NOMO-1 (cell line): ENCODE results near the gene GIMAP2.
A peak's percentile ranks its signal among the peaks of the same experiment; 100 is the strongest.
"Not testable (repeated sequence)": the region's sequence is repeated elsewhere in the genome, so short reads cannot be mapped to it uniquely, and the experiment has no call there.

Experiments used
- DNase-seq, 2 experiments: peaks; one replicate each; lab custom pipeline; 2025; ENCODE audit not compliant: unreplicated experiment in 2 of 2; lab: John Stamatoyannopoulos, UW

GIMAP2 gene

DNA sequence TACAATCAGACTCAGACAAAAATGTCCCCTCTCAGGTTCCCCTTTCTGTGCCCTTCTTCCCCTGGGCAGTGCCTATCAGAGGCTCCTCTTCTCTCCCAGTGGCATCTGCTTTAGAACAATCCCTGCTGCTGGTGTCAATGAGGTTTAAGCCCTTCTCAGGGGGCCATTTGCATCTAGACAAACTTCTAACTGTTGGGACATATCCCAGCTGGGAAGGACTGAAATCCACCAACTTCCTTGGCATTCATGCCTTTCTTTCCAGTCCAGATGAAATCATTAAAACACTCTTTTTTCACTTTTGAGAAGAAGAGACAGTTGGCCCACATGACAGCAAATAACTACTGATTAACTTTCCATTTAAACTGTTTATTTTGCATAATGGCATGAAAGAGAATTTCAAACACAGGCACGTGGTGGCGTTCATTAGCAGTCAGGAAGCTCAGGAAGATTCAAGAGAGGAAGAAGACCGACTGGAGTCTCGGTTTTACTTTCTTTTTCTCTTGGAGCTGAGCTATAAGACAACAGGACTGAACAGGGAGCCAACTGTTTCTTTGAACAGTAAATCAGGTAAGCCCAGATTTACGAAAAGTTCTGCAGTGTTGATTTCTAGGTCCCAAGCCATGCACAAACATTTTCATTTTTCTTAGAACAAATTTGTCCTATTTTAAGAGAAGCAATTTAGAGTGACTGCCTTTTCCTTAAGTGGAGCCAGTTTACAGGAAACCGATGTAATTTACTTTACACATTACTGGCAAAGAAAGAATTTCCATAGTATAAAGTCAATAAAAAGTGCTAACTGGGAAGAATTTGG, at the start of gene GIMAP2:
Gene GIMAP2, plus strand, starts transcription at position 488 of the 811 bp plus-strand sequence. CDS start 1,354 bp downstream, outside the sequence.
- peak in 1 of 2 experiments; percentile 63 for DNase-seq

DNA sequence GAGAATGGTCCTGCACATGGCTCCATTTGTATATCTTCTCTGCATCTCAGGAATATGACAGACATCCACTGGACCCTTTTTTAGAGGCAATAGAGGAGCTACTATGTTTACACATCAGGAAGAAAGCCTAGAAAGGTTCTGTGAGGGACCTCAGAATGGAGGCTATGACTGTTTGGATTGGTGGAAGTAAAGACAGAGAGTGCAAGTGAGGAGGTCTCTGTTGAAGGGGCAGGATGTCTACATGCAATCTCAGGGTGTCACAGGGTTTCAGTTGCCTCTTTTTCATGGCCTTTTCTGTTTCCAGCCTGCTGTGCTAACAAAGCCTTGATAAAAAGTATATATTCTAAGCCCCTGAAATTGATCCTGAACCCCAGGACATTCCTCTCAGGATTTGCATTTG, 43.7 kb upstream of the GIMAP2 start:
- no peak for DNase-seq

DNA sequence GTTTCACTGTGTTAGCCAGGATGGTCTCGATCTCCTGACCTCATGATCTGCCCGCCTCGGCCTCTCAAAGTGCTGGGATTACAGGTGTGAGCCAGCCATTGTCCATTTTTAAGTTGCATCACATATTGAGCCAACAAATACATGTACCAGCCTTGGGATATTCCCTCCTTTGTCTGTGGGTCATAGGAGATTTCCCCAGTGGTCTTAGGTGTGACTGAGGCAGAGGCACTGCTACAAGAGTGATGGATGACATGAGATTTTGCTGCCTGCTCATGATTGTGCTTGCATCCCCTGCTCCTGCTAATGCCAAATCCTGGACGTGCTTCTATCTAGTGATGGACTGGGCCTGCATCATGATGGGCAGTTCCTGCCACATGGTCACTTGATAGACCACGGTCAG, 42.6 kb upstream of the GIMAP2 start:
- DNase-seq, result no peak

DNA sequence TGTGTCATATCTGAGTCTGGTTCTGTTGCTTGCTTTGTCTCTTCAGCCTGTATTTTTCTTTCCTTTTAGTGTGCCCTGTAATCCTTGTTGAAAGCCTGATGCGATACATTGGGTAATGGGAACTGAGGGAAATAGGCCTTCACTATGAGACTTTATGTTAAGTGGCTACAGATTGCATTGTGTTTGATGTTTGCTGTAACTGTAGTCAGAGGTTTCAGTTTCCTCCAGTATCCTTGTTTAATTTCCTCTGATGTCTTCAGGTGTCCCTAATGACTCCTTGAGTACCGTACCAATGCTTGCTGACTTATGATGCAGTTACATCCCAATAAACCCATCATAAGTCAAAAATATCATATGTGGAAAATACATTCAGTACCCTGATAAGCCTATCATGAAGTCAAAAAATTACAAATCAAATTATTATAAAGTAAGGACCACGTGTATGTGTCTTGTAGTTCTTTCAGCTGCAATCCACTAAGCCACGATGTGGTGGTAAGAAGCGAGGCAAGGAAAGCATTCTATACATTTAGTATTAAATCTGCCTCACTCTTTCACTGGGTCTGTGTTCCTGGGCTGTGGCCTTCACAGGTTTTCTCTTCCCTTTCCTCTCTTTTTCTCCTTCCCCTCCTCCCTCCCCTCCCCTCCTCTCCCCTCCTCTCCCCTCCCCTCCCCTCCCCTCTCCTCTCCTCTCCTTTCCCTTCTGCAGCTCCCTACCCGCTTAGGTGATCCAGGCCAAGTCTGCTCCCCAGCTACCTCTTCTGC, 40.1 kb upstream of the GIMAP2 start:
- DNase-seq, result no peak

DNA sequence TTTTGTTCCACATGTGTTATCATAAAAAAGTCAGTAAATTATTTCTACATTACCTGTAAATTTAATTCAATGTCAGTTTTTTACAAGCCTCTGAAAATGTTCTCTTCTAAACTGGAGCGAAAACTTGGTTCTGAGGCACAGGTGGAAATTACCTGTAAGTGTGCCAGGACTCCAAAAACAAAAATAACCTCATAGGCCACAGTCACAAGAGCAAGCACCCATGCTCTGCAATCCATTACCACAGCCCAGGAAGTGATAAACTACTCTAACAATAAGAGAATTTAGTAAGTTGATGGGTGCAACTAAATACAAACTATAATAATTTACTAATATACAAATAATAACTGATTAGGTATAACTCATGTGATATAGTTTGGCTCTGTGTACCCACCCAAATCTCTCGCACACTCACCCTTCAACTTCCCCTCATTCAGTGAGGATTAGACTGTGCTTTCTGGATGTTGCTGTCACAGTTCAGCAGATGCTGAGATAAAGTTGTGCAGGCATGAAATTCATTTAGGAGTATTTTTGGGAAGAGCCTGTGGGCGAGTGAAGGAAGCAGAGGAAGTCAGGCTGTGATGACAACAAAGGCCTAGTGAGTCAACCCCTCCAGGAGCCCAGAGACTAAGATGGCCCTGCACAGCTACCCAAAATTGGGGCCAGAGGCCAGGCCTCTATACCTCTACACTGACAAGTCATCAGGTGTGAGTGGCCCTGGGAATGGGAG, 37.0 kb upstream of the GIMAP2 start:
- DNase-seq, result no peak

DNA sequence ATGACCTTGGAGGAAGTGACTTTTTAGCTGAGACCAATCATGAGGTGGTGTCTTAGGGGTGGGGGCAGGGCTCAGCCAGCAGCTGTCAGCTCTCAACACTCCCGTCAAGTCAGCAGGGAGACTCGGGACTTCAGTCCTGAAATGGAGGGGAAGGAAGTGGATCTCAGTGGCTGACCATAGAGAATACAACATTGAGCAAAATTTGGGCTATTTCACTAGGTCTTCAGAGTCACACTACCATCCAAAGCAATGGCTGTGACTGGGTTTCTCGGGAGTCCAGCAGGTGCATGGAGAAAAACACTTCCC, 36.5 kb upstream of the GIMAP2 start:
- DNase-seq, result no peak

DNA sequence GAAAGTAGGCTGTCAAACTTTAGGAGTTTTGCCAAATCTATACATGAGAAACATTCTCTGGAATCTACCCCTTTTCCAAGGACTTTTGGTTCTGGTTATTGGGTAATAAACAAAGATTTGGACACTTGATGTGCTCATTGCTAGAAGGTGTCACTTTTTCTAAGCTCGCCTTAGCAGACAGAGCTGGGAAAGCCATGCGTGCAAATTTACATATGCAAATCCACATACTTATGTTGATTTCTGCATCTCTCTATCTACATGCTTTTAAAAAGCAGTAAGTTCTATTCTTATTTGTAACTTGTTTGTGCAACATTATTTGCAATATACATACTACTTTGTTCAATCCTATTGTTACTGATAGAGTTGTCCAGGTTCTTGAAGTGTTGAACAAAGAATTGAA, 30.8 kb upstream of the GIMAP2 start:
- DNase-seq, result no peak

DNA sequence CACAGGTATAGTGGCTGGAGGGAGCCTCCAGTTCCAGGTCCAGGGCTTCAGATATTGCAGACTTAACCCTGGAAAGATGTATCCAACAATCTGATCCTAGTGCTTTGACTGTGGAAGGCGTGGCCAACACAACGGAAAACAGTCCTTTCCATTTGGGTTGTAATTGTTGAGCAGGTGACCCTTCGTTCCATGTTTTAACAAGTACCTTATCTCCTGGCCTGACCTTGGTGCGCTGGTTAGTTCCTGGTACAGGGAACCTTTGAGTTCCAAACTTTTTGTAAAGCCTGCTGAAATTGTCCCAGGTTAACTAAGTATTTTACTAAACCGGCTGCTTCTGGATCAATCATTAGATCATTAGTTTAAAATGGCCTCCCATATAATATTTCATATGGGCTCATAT, 29.5 kb upstream of the GIMAP2 start:
- DNase-seq, result no peak

DNA sequence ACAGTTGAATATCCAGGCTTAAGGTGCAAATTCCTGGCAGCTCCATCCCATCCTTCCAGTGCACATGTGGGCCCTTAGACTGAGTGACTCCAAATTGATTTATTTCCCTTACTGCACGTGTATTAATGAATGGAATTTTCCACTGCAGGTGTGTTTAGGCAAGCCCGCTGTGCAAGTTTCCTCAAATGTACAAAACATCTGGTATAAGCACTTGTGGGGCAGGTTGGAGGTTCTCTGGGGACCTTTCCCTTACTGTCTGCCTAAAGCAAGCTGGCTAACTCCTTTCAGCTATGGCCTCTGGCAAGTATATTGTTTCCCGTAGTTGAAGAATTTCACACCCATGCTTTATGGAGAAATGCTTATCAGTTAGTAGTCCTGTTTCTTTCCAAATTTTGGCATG, 28.0 kb upstream of the GIMAP2 start:
- no peak for DNase-seq

DNA sequence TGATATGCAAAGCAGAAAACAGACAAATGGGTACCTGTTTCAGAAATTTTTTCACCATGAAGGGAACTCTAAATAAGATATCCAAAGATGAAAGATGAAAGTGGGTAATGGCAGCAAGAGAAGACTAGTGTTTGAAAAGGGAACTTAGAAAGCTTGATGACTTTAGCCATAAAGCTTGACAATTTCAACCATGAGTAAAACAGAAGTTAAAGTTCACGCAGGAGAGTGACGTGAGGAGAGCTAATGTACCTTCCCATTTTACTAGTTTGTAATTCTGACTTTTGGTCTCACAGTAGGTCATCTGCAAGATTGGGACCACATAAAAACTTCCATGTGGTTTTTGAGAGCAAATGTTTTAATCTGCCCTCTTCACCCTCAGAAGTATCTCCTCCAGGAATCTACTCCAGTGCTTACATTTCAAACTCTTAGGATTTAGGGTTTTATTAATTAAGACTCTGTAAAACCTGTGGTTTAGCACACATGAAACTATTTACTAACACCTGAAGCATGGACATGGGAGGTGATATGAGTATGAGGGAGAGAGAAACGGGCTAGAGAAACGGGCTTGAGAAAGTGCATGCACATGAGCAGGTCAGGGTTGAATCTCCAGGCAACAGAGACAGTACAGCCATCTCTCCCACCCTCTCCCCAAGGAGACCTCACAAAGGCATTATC, 24.4 kb upstream of the GIMAP2 start:
- no peak for DNase-seq

DNA sequence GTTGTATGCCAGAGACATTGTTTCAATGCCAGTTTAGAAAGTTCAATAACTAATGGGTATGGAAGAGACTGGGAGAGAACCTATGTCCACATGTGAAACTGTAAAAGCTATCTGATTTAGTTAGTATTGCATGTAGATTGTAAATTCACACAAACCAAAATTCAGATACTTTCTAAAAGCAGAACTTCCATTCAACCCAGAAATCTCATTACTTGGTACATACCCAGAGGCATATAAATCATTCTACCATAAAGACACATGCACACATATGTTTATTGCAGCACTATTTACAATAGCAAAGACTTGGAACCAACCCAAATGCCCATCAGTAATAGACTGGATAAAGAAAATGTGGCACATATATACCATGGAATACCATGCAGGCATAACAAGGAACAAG, 22.7 kb upstream of the GIMAP2 start:
- not testable (repeated sequence) for DNase-seq

DNA sequence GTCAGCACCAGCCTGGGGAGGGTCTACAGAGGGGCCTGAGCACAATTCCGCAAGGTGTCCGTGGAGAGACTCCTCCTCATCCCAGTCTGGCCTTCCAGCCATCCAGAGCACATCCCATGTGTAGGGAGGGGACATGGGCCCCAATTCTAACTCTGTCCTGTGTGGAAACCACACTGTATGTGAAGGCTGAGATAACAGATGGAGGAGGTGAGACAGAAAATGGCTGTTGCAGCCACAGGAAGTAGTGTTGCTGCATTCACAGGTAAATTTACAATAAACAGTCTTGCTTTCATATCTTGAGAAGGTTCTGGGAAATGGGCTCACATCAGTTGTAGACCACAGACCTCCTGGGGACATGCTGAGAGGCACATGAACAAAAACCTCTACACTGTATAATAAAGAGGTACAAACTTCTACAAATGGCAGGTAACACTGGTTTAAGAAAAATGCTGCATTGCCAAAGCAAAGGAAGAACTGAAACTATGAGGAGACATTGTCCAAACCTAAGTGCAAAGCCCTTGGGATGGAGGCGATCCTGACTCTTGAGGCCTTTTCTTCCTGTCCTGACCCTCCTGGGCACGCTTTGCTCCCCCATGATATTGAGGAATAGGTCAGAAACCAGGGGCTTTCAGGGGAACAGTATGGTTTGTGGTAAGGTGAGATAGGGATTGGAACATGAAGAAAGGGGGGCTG, 21.6 kb upstream of the GIMAP2 start:
- DNase-seq, result no peak

DNA sequence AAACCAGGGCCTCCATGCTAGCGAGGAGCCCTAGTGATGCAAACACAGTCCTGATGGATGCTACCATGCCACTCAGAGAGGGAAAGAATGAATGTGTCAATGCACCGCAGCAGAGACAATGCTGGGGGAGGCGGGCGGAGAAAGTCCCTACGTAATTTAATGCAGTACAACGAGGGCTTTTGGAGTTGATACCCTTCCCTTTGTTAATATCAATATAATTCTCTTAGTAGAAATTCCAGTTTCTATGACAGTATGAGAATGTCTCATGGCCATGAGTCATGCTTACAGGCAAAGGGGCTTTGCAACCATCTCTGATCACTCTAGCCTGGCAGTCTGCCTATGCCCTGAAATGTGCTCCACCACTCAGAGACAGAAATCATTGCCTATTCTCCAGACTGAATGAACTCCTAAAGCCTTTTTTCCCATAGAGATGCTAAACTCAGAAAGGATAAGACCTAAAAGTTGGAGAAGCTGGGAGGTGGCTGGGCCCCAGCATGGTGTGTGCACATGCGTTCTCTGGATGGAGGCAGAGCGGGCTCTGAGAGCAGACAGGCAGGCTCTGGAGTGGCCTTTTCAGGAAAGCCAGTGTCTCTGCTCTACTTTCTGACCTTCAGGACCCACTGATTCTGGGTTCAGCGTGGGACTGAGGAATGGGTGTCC, 20.3 kb upstream of the GIMAP2 start:
- DNase-seq, result no peak

DNA sequence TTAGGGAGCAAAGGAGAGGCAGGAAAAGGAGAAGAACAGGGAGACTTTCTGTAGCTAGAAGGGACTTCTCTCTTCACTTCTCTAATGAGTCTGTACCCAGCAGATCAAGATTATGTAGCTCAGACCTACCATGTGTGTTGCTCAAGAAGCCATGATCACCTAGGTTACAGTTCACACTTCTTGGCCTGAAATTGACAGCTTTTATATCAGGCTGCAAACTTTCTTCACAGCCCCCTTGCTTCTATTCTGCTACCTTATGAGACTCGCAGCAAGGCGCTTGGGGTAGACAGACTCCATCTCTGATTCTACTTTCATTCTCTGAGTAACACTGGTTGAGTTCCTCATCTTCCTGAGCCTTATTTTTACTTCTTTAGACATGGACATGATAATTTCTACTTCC, 19.6 kb upstream of the GIMAP2 start:
- DNase-seq, result no peak

DNA sequence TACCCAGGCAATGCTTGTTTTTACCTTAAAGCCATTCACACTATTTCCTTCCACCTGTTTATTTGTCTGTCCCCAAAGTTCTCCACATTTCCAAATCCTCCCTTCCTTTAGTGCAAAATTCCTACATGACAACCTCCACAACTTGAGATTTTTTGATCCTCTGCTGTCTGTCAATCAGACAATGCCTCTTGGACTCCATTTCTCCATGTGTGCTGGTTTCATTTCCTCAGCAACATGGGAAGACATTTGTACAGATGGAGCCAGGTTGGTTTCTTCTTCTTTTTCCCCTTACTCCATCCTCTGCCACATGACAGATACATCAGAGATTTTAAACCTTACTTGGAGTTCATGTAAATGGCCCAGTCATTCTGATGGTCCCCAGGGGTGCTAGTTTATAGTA, 19.1 kb upstream of the GIMAP2 start:
- DNase-seq, result no peak

DNA sequence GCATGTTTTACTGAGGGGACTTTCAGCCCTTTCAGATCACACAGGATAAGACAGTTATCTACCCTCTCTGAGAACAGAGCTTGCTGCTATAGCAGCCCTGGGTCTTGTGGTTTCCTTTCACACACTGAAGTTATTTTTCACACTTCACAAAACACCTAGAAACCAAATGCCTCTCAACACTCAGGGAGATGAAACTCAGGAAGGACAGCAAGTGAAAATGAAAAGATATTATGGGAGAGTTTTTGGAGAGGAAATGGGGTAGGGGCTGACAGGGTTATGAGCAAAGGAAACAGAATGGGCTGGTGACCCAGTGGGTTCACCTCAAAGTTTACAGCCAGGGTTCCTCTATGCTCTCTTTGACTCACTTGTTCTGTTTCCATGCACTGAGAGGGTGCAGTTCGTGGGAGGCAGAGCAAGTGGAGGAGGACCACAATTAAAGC, 17.0 kb upstream of the GIMAP2 start:
- no peak for DNase-seq

DNA sequence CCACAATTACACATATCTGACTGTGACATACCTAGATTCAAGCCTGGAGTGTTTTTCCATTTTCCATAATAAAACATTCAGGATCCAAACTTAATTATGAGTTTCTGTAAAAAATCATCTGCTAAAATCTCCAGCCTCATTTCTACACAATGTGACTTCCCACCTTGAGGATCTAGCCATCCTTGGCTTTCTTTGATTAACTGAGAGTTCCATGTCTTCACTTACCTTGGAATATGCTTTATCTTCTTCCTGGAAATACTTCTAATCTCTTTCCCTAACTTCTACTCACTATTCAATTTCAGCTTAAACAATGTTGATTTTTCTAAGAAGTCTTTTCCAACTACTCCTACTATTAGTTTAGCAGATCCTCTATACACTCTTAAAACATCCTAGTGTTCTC, 16.5 kb upstream of the GIMAP2 start:
- DNase-seq, result no peak

DNA sequence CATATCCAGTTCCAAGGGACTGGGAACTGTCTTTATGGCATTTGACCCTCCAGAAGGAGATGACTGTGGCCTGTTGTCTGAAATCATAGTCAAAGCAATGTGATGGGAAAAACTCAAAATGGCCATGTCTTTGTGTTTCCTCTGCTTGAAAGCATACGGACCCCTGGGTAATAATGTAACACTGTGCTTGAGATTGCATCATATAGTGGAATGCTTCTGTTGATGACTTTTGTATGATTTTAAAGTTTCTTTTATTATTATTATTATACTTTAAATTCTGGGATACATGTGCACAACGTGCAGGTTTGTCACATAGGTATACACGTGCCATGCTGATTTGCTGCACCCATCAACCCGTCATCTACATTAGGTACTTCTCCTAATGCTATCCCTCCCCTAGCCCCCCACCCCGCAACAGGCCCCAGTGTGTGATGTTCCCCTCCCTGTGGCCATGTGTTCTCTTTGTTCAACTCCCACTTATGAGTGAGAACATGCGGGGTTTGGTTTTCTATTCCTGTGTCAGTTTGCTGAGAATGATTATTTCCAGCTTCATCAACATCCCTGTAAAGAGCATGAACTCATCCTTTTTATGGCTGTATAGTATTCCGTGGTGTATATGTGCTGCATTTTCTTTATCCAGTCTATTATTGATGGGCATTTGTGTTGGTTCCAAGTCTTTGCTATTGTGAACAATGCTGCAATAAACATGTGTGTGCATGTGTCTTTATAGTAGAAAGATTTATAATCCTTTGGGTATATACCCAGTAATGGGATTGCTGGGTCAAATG, 13.5 kb upstream of the GIMAP2 start:
- not testable (repeated sequence) for DNase-seq

DNA sequence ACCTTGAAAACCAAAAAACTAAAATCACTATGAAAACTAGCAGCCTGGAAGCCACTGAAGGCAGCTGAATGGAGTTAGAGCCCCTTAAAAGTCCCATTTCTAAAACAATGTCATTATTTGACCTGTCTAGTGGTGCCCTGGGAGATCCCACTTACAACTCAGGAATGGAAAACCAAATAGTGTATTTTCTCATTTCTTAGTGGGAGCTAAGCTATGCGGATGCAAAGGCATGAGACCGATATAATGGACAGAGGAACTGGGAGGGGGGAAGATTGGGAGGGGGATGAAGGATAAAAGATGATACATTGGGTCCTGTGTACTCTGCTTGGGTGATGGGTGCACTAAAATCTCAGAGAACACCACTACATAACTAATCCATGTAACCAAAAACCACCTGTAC, 9.8 kb upstream of the GIMAP2 start:
- no peak for DNase-seq
